ENCODE results near the gene HECTD4. TPM values are rescaled to one million over a fixed set of nuclear protein-coding genes. Genes with fewer than 3 reads are reported as not detected.

HECTD4 gene
- total and polyA plus RNA-seq, 2 donors (not counting 1 experiment from before 2014, with no cell fraction given): 46.4 to 92.2 TPM

GRCh38 chr12:112183141-112184021 lies 198.8 kb downstream of the HECTD4 start:
- no peak overlapping the region for H3K9ac ChIP-seq (ENCODE audit: low read length)

More at GRCh38 chr12:112183141-112184021, 198.8 kb downstream of the HECTD4 start:
- Histone ChIP-seq H3K4me2 (replicated peaks; ENCODE audit: low read depth, low read length, poor library complexity, severe bottlenecking) (no peak overlapping the region), H3K79me2 (ENCODE audit: control insufficient read depth, insufficient read depth, low read length) (no peaks in the 10 kb centered on the region), H3K9me3 (ENCODE audit: control extremely low read depth in 1 of 3, control insufficient read depth in 2 of 3, insufficient read depth in 1 of 3, low read length in 2 of 3) (no peaks in the 10 kb centered on the region), H2AFZ (ENCODE audit: insufficient read depth, low read depth, low read length, poor library complexity, severe bottlenecking) (no peak overlapping the region), H3K4me3 (ENCODE audit: control extremely low read depth in 1 of 5, extremely low read depth in 1 of 5, insufficient read depth in 1 of 5, low read depth in 2 of 5, low read length in 4 of 5) (no peak overlapping the region), H4K20me1 (ENCODE audit: control insufficient read depth, insufficient read depth, low read length, poor library complexity, severe bottlenecking) (no peaks in the 10 kb centered on the region), H3K27me3 (replicated peaks in 1 of 4; ENCODE audit: control extremely low read depth in 1 of 4, control insufficient read depth in 3 of 4, insufficient read depth in 4 of 4, low read length in 3 of 4) (no peaks in the 10 kb centered on the region), H3K27ac (ENCODE audit: low read length in 2 of 2) (no peak overlapping the region), H3K36me3 (replicated peaks in 1 of 2; ENCODE audit: control extremely low read depth in 1 of 2, control insufficient read depth in 1 of 2, extremely low read depth in 1 of 2, insufficient read depth in 2 of 2, low read length in 1 of 2) (peaks cover 3 to 55% of the 10 kb centered on the region in 2 experiments), H3K4me1 (ENCODE audit: control insufficient read depth in 2 of 2, insufficient read depth in 2 of 2, low read length in 2 of 2) (no peaks in the 10 kb centered on the region)
- ChIA-PET POLR2A (no interaction called here), CTCF (interaction anchor here (0.6 to 1.5 kb wide), 2 partner anchors 15 to 41 kb away, joined by 3 read pairs; no protein-coding TSS in a partner anchor)
- no peak for DNase-seq
- Mint-ChIP-seq H3K9me3 (ENCODE audit: insufficient read depth) (no peaks in the 10 kb centered on the region), H3K27ac (no peak overlapping the region), H3K27me3 (no peaks in the 10 kb centered on the region), H3K4me3 (no peak overlapping the region), H3K4me1 (no peaks in the 10 kb centered on the region)
- no peak for ATAC-seq (ENCODE audit: low read depth)
- TF ChIP-seq EZH2 (IDR thresholded peaks at IDR 0.05; ENCODE audit: borderline replicate concordance, insufficient read depth, low read depth, low read length, poor library complexity, severe bottlenecking): no peak
- TF ChIP-seq CTCF (IDR thresholded peaks at IDR 0.05): no peak
- 81% methylated on average over 7 of the region's 9 CpGs for WGBS (ENCODE audit: insufficient coverage)
- intact Hi-C loops (cut with micrococcal nuclease): no loop called here

All from B cell (primary cell).